Measurements from ENCODE around the gene CHN2.

CHN2 gene

GRCh38 chr7:29360633-29361625, 166.4 kb downstream of the CHN2 start:
- TF ChIP-seq CTCF (IDR thresholded peaks at IDR 0.05; ENCODE audit: control insufficient read depth, extremely low read depth, insufficient read depth): no peak
- H3K4me3 ChIP-seq (ENCODE audit: low read depth, low read length): no peak overlapping the region
- no peak for DNase-seq (ENCODE audit: low read depth)

DNA sequence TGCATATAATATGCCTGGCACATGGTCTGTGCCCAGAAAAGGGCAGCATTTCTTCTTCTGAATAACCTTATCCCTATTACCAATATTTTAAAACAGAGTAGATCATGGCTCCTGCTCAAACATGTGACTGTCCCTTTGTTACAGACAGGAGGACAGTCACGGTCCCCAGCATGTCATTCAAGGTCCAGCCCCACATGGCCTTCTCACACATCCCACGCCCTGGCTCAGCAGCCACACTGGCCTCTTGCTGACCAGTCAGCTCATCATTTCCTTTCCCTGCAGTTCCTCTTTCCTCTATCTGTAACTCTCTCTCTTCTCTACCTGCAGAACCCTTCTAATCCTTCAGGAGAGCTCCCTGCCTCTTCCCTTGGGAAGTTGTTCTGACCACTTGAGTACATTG, 167.8 kb downstream of the CHN2 start:
- no peak for DNase-seq (ENCODE audit: low read depth)
- H3K4me3 ChIP-seq (ENCODE audit: low read depth, low read length): no peak overlapping the region
- TF ChIP-seq CTCF (IDR thresholded peaks at IDR 0.05; ENCODE audit: control insufficient read depth, extremely low read depth, insufficient read depth): no peak

- no peak for TF ChIP-seq CTCF (IDR thresholded peaks at IDR 0.05; ENCODE audit: control insufficient read depth, extremely low read depth, insufficient read depth)
- no peak for DNase-seq (ENCODE audit: low read depth)
- no peak overlapping the region for H3K4me3 ChIP-seq (ENCODE audit: low read depth, low read length)
Measured at GRCh38 chr7:29363636-29364425, 169.3 kb downstream of the CHN2 start.

GRCh38 chr7:29364661-29365060, 170.1 kb downstream of the CHN2 start:
- H3K4me3 ChIP-seq (ENCODE audit: low read depth, low read length): no peak overlapping the region
- no peak for TF ChIP-seq CTCF (IDR thresholded peaks at IDR 0.05; ENCODE audit: control insufficient read depth, extremely low read depth, insufficient read depth)
- DNase-seq (ENCODE audit: low read depth): no peak

DNA sequence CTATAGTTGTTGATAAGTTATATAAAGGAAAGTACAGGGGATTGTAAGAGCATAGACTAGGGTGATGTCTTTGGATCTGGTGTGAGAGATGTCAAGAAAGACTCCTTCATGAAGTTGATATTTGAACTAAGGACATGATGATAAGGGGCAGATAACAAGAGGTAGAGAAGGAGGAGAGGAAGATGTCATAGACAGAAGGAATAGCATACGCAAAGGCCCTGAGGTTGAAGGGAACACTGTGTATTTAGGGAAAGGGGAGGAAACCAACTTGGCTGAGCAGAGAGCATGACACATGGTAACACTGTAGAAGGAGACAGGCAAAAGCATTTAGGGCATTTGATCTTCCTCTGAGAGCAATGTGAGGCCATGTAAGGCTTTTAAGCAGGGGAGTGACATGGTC, 170.8 kb downstream of the CHN2 start:
- H3K4me3 ChIP-seq (ENCODE audit: low read depth, low read length): no peak overlapping the region
- no peak for TF ChIP-seq CTCF (IDR thresholded peaks at IDR 0.05; ENCODE audit: control insufficient read depth, extremely low read depth, insufficient read depth)
- DNase-seq (ENCODE audit: low read depth): no peak

GRCh38 chr7:29367784-29368183, 173.2 kb downstream of the CHN2 start:
- no peak overlapping the region for H3K4me3 ChIP-seq (ENCODE audit: low read depth, low read length)
- no peak for TF ChIP-seq CTCF (IDR thresholded peaks at IDR 0.05; ENCODE audit: control insufficient read depth, extremely low read depth, insufficient read depth)
- no peak for DNase-seq (ENCODE audit: low read depth)

All from LNCaP clone FGC (cell line).